DMS 273 (cell line): ENCODE data around the gene MAP1LC3A.
A peak's percentile ranks its signal among the peaks of the same experiment; 100 is the strongest.
"Not testable (repeated sequence)": the region's sequence is repeated elsewhere in the genome, so short reads cannot be mapped to it uniquely, and the experiment has no call there.

Experiments
- DNase-seq: peaks from one replicate; lab custom pipeline; 2025; ENCODE audit not compliant: unreplicated experiment; lab: John Stamatoyannopoulos, UW

MAP1LC3A gene

GRCh38 chr20:34558320-34559218 lies at the start of gene MAP1LC3A:
Gene MAP1LC3A (plus strand): TSS chr20:34558718. CDS start chr20:34558869, 151 bp downstream.
- peak; percentile 94 for DNase-seq

- DNase-seq, result no peak
Observed at GRCh38 chr20:34510575-34510974, 47.9 kb upstream of the MAP1LC3A start.

GRCh38 chr20:34511891-34512265 lies 46.6 kb upstream of the MAP1LC3A start:
- no peak for DNase-seq

- no peak for DNase-seq
Observed at GRCh38 chr20:34512266-34512954, 46.1 kb upstream of the MAP1LC3A start.

- DNase-seq, result no peak
Observed at GRCh38 chr20:34512955-34513419, 45.5 kb upstream of the MAP1LC3A start.

- not testable (repeated sequence) for DNase-seq
Observed at GRCh38 chr20:34514034-34514433, 44.5 kb upstream of the MAP1LC3A start.

GRCh38 chr20:34514897-34515483 lies 43.5 kb upstream of the MAP1LC3A start:
- no peak for DNase-seq

- DNase-seq, result peak; percentile 88
Observed at GRCh38 chr20:34515484-34516246, 42.9 kb upstream of the MAP1LC3A start.

- DNase-seq, result peak; percentile 99
Observed at GRCh38 chr20:34516247-34517113, 42.0 kb upstream of the MAP1LC3A start, which contains the start of gene DYNLRB1. Gene DYNLRB1 (plus strand): TSS chr20:34516422. CDS start chr20:34516459, 37 bp downstream.

- no peak for DNase-seq
Observed at GRCh38 chr20:34517114-34517505, 41.4 kb upstream of the MAP1LC3A start.

- DNase-seq, result not testable (repeated sequence)
Observed at GRCh38 chr20:34518863-34519262, 39.7 kb upstream of the MAP1LC3A start.

- DNase-seq, result not testable (repeated sequence)
Observed at GRCh38 chr20:34519841-34520240, 38.7 kb upstream of the MAP1LC3A start.

GRCh38 chr20:34522969-34523871 lies 35.3 kb upstream of the MAP1LC3A start:
- peak; percentile 69 for DNase-seq

- DNase-seq, result no peak
Observed at GRCh38 chr20:34524426-34524825, 34.1 kb upstream of the MAP1LC3A start.

GRCh38 chr20:34525342-34525708 lies 33.2 kb upstream of the MAP1LC3A start:
- no peak for DNase-seq

- peak; percentile 18 for DNase-seq
Observed at GRCh38 chr20:34525709-34526416, 32.7 kb upstream of the MAP1LC3A start.

GRCh38 chr20:34526466-34526865 lies 32.1 kb upstream of the MAP1LC3A start:
- DNase-seq, result no peak

- DNase-seq, result no peak
Observed at GRCh38 chr20:34527016-34527415, 31.5 kb upstream of the MAP1LC3A start.
